ENCODE measurements around the gene PLPP7.
"Not testable (repeated sequence)": the region's sequence is repeated elsewhere in the genome, so short reads cannot be mapped to it uniquely, and the experiment has no call there.

The PLPP7 gene

DNA sequence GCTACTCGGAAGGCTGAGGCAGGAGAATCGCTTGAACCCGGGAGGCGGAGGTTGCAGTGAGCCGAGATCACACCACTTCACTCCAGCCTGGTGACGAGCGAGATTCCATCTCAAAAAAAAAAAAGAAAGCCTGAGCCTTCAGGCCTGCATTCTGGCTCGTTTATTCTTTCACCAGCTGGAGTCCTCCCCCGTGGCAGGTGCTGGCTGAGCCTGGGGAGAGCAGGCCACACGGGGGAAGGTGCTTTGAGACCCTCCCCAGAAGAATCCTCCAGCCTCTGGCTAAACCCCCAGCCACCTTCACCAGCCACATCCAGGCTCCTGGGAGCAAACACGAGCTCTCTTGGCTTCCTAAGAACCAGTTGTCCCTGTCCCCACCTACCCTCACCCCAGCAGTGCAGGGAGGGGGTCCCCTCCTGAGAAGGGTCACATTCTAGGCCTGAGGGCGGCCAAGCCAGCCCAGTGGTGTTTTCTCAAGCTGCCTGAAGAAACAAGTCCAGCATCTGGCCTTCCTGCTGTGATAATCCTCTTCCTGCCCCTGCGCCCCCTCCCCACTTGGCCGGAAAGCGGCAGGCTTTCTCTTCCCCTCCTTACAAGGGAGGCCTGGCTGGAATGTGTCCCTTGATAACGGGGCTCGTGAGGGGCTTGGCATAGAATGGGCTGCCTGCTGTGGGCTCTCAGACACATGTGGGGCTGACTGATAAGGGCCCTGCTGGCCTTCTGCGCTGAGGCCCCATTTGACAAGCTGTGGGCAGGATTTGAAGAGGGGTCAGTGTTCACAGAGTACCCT is 41.5 kb downstream of the PLPP7 start:
- DNase-seq (ENCODE audit: low spot score): peak; percentile 7

DNA sequence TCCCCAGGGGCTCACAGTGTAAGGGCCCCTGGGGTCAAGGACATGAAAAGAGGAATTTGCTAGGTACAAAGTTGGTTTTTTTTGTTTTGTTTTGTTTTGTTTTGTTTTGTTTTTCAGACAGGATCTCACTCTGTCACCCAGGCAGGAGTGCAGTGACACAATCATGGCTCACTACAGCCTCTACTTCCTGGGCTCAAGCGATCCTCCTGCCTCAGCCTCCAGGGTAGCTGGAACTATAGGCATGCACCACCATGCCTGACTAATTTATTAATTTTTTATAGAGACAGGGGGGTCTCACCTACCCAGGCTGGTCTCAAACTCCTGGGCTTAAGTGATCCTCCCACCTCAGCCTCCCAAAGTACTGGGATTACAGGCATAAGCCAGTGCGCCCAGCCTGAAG is 42.5 kb downstream of the PLPP7 start:
- not testable (repeated sequence) for DNase-seq (ENCODE audit: low spot score)

DNA sequence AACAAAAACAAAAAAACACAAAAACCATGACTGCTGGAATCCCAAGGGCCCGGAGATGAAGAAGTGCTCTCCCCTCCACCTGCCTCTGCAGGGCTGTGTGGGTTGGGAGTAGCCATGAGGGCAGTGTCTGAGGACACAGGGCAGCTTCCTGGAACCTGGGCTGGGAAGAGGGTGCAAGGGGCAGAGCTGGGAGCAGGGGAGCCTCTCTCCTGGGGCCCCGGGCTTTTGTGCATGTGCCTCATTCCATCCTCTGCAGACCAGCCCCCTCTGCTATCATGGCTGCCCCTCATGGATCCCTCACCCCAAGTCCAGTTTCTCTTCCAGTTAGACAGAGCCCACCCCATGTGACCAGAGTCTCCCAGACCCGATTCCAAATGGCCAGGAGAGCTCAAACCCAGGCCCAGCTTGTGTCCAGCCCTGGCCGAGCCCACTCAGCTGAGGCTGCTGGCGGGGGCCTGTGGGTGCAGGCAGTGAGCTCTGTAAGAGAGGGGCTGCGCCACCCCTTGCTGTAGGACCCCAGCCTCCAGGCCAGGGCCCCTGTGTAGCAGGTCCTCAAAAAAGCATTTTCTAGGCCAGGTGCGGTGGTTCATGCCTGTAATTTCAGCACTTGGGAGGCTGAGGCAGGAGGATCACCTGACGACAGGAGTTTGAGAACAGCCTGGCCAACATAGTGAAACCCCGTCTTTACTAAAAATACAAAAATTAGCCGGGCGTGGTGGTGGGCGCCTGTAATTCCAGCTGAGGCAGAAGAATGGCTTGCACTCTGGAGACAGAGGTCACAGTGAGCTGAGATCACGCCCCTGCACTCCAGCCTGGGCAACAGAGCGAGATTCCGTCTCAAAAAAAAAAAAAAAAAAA is 44.5 kb downstream of the PLPP7 start:
- DNase-seq (ENCODE audit: low spot score): peak; percentile 6

DNA sequence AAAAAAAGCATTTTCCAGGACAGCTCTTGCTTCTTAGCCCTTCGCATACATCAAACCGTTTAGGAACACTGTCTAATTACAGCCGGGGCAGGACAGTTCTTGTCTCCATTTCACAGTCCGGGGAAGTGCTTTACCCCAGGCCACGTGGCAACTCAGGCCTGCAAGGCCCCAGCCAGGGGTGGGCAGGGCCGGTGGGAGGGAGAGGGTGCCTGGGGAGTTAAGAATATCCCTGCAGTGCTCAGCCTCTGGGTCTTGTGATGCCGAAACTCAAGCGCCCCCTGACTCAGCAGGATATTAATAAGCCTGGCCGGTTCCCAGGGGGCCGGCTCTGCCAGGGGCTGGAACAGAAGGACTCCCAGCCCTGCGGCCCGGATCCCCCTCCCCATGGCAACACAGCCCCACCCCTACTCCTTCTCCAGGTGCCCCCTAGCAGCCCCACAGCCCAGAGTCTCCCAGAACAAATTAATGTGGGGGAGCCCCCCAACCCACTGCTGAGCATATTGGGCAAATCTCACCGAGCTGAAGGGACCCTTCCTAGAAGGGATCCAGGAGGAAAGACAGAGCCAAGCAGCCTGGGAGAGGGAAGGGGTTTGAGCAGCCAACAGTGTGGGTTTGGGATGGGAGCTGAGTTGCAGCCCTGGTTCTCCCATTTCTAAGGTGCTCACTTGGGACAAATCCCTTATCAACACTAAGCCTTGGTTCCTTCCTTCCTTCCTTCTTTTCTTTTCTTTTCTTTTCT is 45.3 kb downstream of the PLPP7 start:
- DNase-seq (ENCODE audit: low spot score): peak; percentile 21

DNA sequence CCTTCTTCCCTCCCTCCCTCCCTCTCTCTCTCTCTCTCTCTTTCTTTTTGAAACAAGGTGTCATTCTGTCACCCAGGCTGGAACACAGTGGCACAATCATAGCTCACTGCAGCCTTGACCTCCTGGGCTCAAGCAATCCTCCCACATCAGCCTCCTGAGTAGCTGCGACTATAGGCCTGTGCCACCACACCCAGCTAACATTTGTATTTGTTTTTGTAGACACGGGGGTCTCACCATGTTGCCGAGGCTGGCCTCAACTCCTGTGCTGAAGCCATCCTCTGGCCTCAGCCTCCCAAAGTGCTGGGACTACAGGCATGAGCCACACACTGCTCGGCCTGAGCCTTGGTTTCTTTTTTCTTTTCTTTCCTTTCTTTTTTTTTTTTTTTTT is 45.8 kb downstream of the PLPP7 start:
- no peak for DNase-seq (ENCODE audit: low spot score)

DNA sequence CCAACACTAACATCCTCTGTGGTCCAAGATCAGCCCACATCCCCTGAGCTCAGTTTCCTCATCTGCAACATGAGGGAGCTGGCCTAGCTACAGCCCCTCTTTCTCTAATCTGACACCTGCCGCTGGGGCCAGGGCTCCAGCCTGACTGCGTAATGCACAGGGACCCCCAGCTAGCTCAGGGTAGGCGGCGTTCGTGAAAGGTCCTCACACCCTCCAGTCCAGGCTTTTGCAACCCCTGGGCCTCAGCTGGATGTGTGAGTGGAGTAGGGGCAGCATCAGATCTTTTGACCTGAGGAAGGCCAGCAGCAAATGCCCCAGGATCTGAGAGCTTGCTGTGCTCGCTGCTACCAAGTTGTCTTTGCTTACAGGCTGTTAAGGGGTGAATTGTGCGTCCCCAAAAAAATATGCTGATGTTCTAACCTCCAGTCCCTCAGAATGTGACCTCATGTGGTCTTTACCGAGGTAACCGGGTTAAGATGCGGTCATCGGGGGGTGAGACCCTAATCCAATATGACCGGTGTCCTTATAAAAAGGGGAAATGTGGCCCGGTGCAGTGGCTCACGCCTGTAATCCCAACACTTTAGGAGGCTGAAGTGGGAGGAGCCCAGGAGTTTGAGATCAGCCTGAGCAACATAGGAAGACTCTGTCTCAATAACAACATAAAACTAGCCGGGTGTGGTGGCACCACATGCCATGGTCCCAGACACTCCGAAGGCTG is 47.8 kb downstream of the PLPP7 start:
- DNase-seq (ENCODE audit: low spot score): no peak

DNA sequence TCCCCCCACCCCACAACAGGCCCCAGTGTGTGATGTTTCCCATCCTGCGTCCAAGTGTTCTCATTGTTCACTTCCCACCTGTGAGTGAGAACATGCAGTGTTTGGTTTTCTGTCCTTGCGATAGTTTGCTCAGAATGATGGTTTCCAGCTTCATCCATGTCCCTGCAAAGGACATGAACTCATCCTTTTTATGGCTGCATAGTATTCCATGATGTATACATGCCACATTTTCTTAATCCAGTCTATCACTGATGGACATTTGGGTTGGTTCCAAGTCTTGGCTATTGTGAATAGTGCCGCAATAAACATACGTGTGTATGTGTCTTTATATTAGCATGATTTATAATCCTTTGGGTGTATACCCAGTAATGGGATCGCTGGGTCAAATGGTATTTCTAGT is 49.7 kb downstream of the PLPP7 start:
- not testable (repeated sequence) for DNase-seq (ENCODE audit: low spot score)

DNA sequence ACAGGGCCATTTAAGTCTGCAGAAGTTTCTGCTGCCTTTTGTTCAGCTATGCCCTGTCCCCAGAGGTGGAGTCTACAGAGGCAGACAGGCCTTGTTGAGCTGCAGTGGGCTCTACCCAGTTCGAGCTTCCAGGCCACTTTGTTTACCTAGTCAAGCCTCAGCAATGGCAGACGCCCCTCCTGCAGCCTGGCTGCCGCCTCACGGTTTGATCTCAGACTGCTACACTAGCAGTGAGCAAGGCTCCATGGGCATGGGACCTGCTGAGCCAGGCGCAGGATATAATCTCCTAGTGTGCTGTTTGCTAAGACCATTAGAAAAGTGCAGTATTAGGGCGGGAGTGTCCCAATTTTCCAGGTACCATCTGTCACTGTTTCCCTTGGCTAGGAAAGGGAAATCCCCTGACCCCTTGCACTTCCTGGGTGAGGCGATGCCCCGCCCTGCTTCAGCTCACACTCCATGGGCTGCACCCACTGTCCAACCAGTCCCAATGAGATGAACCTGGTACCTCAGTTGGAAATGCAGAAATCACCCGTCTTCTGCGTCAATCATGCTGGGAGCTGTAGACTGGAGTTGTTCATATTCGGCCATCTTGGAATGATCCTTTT is 55.5 kb downstream of the PLPP7 start:
- DNase-seq (ENCODE audit: low spot score): not testable (repeated sequence)

DNA sequence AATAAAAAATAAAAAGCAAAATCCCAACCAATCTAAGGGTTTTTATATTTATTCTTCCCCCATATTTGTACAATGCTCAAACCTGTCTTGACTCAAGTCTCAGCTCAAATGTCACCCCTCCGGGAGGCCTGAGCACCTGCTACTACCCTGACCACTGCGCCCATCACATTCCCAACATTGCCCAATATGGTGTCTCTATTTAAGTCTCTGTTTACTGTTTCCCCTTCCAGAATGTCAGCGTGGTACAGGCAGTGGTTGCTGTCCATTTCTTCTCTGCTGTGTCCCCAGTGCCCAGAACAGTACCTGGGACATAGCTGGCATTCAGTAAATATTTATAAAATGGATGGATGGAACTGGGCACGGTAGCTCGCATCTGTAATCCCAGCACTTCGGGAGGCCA is 57.0 kb downstream of the PLPP7 start:
- no peak for DNase-seq (ENCODE audit: low spot score)

DNA sequence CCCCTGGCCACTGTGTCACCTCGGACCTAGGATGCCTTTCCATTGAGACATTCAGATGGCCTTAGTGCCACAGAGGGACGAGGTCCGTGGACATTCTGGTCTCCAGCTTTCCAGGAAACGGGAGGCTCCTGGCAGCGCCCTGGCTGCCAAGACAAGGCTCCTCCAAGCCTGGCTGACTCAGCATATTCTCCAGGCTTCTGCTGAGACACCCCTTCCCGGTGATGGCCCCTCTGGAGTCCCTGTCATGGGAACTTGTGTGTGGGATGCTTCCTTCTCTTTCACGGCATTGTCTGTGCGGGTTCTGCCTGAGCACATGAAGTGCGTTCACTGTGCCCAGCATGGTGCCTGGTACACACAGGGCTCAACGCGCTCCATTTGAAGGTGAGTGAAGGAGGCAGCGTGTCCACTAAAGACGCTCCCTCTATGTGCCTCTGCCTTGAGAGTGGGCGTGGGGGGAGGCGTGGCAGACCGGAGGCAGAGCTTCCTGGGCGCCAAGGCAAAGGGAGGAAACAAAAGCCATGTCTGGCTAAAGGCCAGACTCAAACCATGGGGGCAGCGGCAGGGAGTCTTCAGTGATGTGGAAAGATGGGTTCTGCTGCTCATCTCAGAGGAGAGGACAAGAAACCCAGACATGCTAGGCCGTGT is 58.0 kb downstream of the PLPP7 start:
- peak; percentile 14 for DNase-seq (ENCODE audit: low spot score)

DNA sequence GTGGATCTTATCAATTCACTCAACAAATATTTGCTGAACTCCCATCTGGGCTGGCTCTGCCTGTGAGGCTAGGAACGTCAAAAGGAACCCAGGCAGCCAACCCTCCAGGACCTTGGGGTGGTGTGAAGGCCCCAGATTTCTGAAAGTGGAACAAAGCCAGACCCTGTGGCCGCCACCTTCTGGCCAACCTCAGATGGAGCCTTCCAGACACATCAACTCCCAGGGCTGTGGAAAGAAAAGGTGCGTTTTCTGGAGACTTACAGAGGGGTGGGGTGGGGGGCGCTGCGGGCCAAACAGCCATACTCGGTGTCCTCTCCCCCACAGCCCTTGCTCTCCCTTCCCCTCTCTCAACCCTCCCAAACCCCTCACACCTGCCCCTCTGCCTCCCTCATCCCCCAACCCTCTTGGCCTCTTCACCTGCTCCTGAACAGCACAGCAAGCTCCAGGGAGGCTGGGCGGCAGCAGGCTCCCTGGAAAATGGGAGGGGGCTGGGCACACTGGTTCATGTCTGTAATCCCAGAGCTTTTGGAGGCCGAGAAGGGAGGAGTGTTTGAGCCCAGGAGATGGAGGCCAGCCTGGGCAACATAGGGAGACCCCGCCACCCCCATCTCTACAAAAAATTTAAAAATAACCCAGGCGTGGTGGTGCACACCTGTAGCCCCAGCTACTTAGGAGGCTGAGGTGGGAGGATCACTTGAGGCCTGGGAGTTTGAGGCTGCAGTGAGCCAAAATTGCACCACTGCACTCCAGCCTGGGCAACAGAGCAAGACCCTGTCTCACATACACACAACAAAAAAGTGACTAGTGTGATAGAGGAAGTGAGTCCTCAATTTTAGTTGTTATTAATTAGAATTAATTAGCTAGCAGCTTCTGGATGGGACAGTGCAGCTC is 59.4 kb downstream of the PLPP7 start:
- peak; percentile 38 for DNase-seq (ENCODE audit: low spot score)

DNA sequence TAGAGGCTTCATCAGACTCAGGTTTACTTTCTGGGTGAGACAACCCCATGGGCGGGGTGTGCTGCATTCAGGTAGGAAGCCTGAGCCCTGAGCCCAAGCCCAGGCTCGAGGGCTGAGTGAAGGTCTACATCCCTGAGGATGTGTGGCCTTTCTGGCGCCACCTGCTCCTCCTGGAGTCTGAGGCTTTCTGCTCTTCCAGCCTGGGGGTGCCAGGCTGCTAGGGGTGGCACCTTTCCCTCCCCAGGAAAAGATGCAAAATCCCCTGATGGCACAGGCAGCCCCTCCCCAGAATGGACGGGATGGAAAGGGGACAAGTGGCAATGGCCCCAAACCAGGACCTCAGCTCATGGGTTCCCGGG is 60.0 kb downstream of the PLPP7 start:
- DNase-seq (ENCODE audit: low spot score): no peak

DNA sequence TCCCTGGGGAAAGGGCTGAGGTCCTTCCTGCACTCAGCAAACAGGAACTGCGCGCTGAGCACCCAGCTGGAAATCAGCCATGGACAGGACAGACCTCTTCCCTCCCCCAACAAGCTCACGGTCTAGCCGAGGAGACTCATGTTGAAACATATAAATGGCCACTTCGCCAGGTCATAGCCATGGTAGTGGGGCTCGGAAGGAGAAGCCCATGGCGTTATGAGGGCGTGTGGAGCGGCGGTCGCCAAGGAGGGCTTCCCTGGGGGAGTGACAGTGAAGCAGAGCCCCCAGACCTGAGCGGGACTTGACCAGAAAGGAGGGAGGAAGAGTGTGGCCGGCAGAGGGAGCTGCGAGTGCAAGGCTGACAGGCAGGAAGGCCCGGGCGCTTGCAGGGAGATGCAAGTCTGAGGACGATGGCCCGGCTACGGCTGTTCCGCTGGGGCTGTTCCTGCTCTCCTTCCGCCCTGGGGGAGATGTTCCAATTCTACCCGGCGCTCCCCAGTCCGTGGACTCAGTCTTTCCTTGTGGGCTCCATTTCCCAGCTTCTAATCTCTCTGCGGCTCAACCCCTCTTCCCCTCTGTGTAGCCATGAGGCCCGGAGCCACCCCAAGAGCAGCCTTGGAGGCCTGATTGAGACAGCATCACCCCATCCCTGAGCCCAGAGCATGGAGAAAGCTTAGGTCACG is 60.5 kb downstream of the PLPP7 start:
- DNase-seq (ENCODE audit: low spot score): peak; percentile 92

DNA sequence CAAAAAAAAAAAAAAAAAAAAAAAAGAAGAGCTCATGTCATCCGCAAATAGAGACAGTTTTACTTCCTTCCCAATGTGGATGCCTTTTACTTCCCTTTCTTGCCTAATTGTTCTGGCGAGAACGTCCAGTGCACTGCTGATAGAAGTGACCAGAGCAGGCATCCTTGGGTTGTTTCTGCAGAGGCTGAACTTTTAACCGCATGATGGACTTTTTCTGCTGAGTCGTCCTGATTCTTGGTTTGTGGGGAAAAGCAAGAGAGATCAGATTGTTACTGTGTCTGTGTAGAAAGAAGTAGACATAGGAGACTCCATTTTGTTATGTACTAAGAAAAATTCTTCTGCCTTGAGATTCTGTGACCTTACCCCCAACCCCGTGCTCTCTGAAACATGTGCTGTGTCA is 67.0 kb downstream of the PLPP7 start:
- DNase-seq (ENCODE audit: low spot score): not testable (repeated sequence)

DNA sequence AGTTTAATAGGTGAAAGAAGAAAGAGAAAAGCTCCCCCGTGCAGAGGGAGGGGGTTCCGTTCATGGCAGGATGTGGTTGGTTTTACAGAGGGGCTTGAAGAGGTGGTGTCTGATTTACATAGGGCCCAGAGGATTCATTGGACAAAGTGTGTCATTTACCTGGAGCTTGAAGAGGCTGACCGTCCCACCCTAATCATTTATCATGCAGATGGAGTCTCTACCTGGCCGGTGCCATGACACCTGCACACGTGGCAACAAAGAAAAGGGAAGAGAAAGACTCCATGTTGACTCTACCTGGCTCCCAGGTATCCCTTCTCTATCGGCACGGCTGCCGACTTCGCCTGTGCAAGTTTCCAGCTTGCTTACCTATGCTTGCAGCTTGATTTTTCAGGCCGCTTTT is 69.0 kb downstream of the PLPP7 start:
- no peak for DNase-seq (ENCODE audit: low spot score)

All from AG20443 (cell line).